OCI-LY1 (cell line): ENCODE results near the gene FADS2.
A peak's percentile ranks its signal among the peaks of the same experiment; 100 is the strongest.

Experiments
- H2AFZ ChIP-seq: fragments of 200-600 bp; sonication (generic), shearing (Covaris generic); 2 replicates; pipeline ENCODE4 v1.6.0; 2014; ENCODE audit warnings: antibody characterized with exemption, mild to moderate bottlenecking, low read length
- H3F3A ChIP-seq: fragments of 200-600 bp; sonication (generic), shearing (Covaris generic); 2 replicates; pipeline ENCODE4 v1.6.0; 2014; ENCODE audit warnings: mild to moderate bottlenecking, antibody characterized with exemption, low read length, moderate library complexity; ENCODE audit not compliant: insufficient read depth
- H3K27ac ChIP-seq: fragments of 200-600 bp; sonication (generic); 2 replicates; pipeline ENCODE4 v1.5.1; 2014; ENCODE audit warnings: low read length, mixed run types, mild to moderate bottlenecking, low read depth; ENCODE audit not compliant: poor library complexity, severe bottlenecking
- H3K27me3 ChIP-seq: fragments of 200-600 bp; sonication (generic); 2 replicates; pipeline ENCODE4 v1.6.0; 2014; ENCODE audit warnings: antibody characterized with exemption, mild to moderate bottlenecking, low read length, moderate library complexity; ENCODE audit not compliant: insufficient read depth
- H3K36me3 ChIP-seq: fragments of 200-600 bp; sonication (generic); 2 replicates; pipeline ENCODE4 v1.6.1; 2014; ENCODE audit warnings: mild to moderate bottlenecking, antibody characterized with exemption, low read length, moderate library complexity, mixed read lengths; ENCODE audit not compliant: insufficient read depth
- H3K4me1 ChIP-seq: fragments of 200-600 bp; sonication (generic); 2 replicates; pipeline ENCODE4 v1.5.1; 2014; ENCODE audit warnings: mild to moderate bottlenecking, low read length, moderate library complexity; ENCODE audit not compliant: insufficient read depth, severe bottlenecking
- H3K4me2 ChIP-seq: fragments of 200-600 bp; sonication (generic), shearing (Covaris generic); 2 replicates; pipeline ENCODE4 v1.6.1; 2014; ENCODE audit warnings: low read length
- H3K4me3 ChIP-seq: fragments of 200-600 bp; sonication (generic); 2 replicates; pipeline ENCODE4 v1.5.1; 2014; ENCODE audit warnings: low read length, low read depth, mild to moderate bottlenecking, mixed read lengths; ENCODE audit not compliant: poor library complexity, severe bottlenecking
- H3K79me2 ChIP-seq: fragments of 200-600 bp; shearing (Covaris generic); 2 replicates; pipeline ENCODE4 v1.6.1; 2016; ENCODE audit warnings: mixed run types, low read length, mixed read lengths; ENCODE audit not compliant: insufficient read depth
- H3K9ac ChIP-seq: fragments of 200-600 bp; sonication (generic), shearing (Covaris generic); 2 replicates; pipeline ENCODE4 v1.6.1; 2014; ENCODE audit warnings: mild to moderate bottlenecking, low read length, mixed read lengths
- H3K9me2 ChIP-seq: fragments of 200-600 bp; sonication (generic), shearing (Covaris generic); 2 replicates; pipeline ENCODE4 v1.6.1; 2014; ENCODE audit warnings: low read depth, mild to moderate bottlenecking, low read length, mixed read lengths
- H3K9me3 ChIP-seq: fragments of 200-600 bp; shearing (Covaris generic); 2 replicates; pipeline ENCODE4 v1.6.1; 2014; ENCODE audit warnings: low read length, mixed read lengths
- H4K20me1 ChIP-seq: fragments of 200-600 bp; sonication (generic), shearing (Covaris generic); 2 replicates; pipeline ENCODE4 v1.6.0; 2016; ENCODE audit warnings: mild to moderate bottlenecking, low read length; ENCODE audit not compliant: insufficient read depth
- EZH2 ChIP-seq: fragments of 200-600 bp; sonication (generic), shearing (Covaris generic); IDR thresholded peaks from 2 replicates; pipeline ENCODE4 v1.8.0; 2017; ENCODE audit warnings: borderline replicate concordance, mixed run types, mild to moderate bottlenecking, antibody characterized with exemption, low read length, moderate library complexity, mixed read lengths
- TF ChIP-seq, protein P1 (sequence below): fragments of 200-600 bp; sonication (generic), shearing (Covaris generic); IDR thresholded peaks from 2 replicates; pipeline ENCODE4 v1.5.1; 2017; ENCODE audit warnings: mild to moderate bottlenecking, antibody characterized with exemption, low read length, moderate library complexity, mixed read lengths

Gene FADS2

DNA sequence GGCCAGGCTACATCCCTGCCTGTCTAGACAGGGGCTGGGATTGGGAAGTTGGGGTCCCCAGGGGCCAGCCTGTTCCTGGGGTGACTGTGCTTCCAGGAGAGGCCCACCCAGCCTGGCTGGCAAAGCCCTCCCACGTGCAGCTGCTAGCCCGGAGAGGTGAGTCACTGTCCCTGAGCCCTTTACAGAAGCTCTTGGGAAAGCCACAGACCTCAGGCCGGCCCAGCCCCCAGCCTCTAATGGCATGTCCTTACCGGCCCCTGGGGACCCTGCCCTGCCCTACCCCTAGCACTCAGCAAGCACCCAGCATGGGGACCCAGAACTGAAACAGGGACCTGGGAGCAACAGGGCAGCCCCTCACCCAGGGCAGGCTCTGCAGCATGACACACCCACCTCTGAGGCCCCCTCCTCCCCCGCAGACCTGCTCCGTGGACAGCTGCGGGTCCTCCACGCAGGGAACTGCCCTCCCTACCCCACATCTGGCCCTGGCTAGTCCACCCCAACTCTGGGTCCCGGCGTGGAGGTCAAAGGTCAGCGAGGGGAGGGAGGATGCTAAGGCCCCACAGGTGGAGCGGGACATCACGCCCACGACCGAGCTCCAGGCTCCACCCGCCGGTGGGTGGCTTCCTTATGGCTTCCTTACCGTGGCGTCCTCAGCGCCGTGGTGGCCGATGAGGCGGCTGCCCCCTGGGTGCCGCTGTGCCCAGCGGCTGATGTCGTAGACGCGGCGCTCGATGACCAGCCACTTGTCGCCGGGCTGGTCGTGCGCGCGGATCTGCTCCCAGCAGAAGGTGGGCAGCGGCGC, 62.6 kb downstream of the FADS2 start:
- TF ChIP-seq, protein P1, sequence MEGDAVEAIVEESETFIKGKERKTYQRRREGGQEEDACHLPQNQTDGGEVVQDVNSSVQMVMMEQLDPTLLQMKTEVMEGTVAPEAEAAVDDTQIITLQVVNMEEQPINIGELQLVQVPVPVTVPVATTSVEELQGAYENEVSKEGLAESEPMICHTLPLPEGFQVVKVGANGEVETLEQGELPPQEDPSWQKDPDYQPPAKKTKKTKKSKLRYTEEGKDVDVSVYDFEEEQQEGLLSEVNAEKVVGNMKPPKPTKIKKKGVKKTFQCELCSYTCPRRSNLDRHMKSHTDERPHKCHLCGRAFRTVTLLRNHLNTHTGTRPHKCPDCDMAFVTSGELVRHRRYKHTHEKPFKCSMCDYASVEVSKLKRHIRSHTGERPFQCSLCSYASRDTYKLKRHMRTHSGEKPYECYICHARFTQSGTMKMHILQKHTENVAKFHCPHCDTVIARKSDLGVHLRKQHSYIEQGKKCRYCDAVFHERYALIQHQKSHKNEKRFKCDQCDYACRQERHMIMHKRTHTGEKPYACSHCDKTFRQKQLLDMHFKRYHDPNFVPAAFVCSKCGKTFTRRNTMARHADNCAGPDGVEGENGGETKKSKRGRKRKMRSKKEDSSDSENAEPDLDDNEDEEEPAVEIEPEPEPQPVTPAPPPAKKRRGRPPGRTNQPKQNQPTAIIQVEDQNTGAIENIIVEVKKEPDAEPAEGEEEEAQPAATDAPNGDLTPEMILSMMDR, result no peak
- no peak for TF ChIP-seq EZH2
- Histone ChIP-seq H3K79me2 (no peaks in the 10 kb centered on the region), H3K4me1 (peaks cover 19% of the 10 kb centered on the region), H4K20me1 (no peaks in the 10 kb centered on the region), H3K9ac (peak overlapping the region; percentile 69), H3K36me3 (no peaks in the 10 kb centered on the region), H3K4me2 (peak overlapping the region; percentile 86), H3K9me3 (no peaks in the 10 kb centered on the region), H3K4me3 (peak overlapping the region; percentile 74), H3K27me3 (no peaks in the 10 kb centered on the region; the same call in 1 of the 2 replicates), H3F3A (no peaks in the 10 kb centered on the region), H2AFZ (no peak overlapping the region), H3K9me2 (no peaks in the 10 kb centered on the region), H3K27ac (no peak overlapping the region)

- Histone ChIP-seq H3K9me2 (no peaks in the 10 kb centered on the region), H3K79me2 (no peaks in the 10 kb centered on the region), H3F3A (no peaks in the 10 kb centered on the region), H3K9ac (peak within 1 kb of the TSS; percentile 69), H3K4me2 (peak within 1 kb of the TSS; percentile 86), H3K36me3 (no peaks in the 10 kb centered on the region), H3K27me3 (no peaks in the 10 kb centered on the region; the same call in 1 of the 2 replicates), H2AFZ (no peak within 1 kb of the TSS), H3K4me3 (peak within 1 kb of the TSS; percentile 74), H3K9me3 (no peaks in the 10 kb centered on the region), H4K20me1 (no peaks in the 10 kb centered on the region), H3K4me1 (peaks cover 19% of the 10 kb centered on the region), H3K27ac (no peak within 1 kb of the TSS)
- TF ChIP-seq EZH2, result no peak
- TF ChIP-seq, protein P1, result peak; percentile 15; the same call in 1 of the 2 replicates
These were observed 63.4 kb downstream of the FADS2 start, which contains the start of gene FADS3 for GRCh38 chr11:61891331-61892084. Gene FADS3 (minus strand): TSS chr11:61891545. CDS start chr11:61891381, 164 bp downstream.

GRCh38 chr11:61892085-61892370, 63.9 kb downstream of the FADS2 start:
- no peaks in the 10 kb centered on the region for H3K9me3 ChIP-seq
- H3K27ac ChIP-seq, result no peak overlapping the region
- peak overlapping the region; percentile 74 for H3K4me3 ChIP-seq
- no peaks in the 10 kb centered on the region for H4K20me1 ChIP-seq
- H3K9me2 ChIP-seq, result no peaks in the 10 kb centered on the region
- no peaks in the 10 kb centered on the region for H3K79me2 ChIP-seq
- H2AFZ ChIP-seq, result no peak overlapping the region
- TF ChIP-seq EZH2, result no peak
- TF ChIP-seq, protein P1, result no peak
- H3F3A ChIP-seq, result no peaks in the 10 kb centered on the region
- H3K36me3 ChIP-seq, result no peaks in the 10 kb centered on the region
- H3K9ac ChIP-seq, result peak overlapping the region; percentile 30; the same call in 1 of the 2 replicates
- no peaks in the 10 kb centered on the region; the same call in 1 of the 2 replicates for H3K27me3 ChIP-seq
- H3K4me1 ChIP-seq, result peaks cover 19% of the 10 kb centered on the region
- peak overlapping the region; percentile 86 for H3K4me2 ChIP-seq
